Superior temporal gyrus (tissue), 1 donor: ENCODE data around the gene ARSD.

Source experiments
- DNase-seq: peaks from one replicate; pipeline ENCODE4 v3.0.0-alpha.2; 2016; ENCODE audit errors: extremely low spot score

Gene ARSD

DNA sequence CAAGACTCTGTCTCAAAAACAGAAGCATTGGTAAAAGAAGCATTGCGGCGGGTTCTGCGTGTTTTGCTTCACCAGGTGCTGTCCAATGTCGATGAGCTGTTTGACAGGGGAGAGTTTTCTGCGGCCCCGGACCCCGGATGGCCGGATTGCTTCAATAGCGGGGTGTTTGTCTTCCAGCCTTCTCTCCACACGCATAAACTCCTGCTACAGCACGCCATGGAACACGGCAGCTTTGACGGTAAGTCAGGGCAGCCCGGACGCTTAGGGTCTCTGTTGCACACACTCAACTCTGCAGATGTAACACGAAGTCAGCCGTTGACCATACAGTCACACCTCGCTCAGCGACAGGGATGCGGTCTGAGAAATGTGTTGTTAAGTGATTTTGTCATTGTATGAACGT lies 74.2 kb downstream of the ARSD start:
- DNase-seq, result no peak
